GM18868 (cell line): Measurements from ENCODE around the gene ERP44.
"Not testable (repeated sequence)": the region's sequence is repeated elsewhere in the genome, so short reads cannot be mapped to it uniquely, and the experiment has no call there.

Experiments used
- ATAC-seq: cut with Tn5 transposase; IDR thresholded peaks from one replicate; pipeline ENCODE4 v1.9.1; 2021; ENCODE audit warnings: mild to moderate bottlenecking, moderate library complexity; ENCODE audit not compliant: unreplicated experiment

Gene ERP44

GRCh38 chr9:100098887-100099721, at the start of gene ERP44, which contains the start of gene INVS:
Gene ERP44 (minus strand): TSS chr9:100099000. CDS start chr9:100098840, 160 bp downstream.
Gene INVS (plus strand): TSS chr9:100099243. CDS start chr9:100104522, 5,279 bp downstream.
- ATAC-seq: peak; percentile 97

DNA sequence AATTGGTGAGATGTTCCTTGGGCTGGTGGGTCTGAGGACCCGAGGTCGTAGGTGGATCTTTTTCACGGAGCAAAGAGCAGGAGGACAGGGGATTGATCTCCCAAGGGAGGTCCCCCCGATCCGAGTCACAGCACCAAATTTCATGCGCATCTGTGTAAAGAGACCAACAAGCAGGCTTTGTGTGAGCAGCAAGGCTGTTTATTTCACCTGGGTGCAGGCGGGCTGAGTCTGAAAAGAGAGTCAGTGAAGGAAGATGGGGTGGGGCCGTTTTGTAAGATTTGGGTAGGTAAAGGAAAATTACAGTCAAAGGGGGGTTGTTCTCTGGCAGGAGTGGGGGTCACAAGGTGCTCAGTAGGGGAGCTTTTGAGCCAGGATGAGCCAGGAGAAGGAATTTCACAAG, 47.2 kb upstream of the ERP44 start:
- not testable (repeated sequence) for ATAC-seq

DNA sequence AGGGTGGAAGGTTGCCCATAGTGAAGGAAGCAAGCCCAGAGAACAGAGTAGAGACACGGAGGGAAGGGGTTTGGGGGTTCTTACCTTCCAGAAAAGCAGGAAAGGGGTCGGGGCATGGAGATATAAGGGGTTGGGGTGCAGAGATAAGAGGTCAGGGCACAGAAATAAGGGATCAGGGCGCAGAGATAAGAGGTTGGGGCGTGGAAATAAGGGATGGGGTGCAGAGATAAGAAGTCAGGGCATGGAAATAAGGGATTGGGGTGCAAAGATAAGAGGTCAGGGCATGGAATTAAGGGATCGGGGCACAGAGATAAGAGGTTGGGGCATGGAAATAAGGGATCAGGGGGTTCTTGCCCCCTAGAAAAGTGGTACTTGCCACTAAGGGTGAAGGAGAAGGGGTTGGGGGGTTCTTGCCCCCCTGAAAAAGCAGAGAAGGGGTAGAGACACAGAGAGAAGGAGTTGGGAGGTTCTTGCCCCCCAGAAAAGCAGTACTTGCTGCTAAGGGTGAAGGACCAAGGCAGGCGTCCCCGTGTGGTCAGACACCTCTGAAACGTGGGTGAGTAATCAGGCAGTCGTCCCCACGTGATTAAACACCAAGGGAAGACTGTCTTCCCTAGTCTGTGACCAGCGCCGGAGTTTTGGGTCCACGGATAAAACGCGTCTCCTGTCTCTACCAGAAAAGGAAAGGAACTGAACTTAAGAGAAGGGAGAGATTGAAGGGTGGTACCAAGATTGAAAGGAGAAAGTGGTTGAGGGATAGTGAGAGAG, 46.6 kb upstream of the ERP44 start:
- not testable (repeated sequence) for ATAC-seq

GRCh38 chr9:100141862-100142261, 43.1 kb upstream of the ERP44 start:
- ATAC-seq: not testable (repeated sequence)

- not testable (repeated sequence) for ATAC-seq
Observed at GRCh38 chr9:100140303-100140702, 41.5 kb upstream of the ERP44 start.

DNA sequence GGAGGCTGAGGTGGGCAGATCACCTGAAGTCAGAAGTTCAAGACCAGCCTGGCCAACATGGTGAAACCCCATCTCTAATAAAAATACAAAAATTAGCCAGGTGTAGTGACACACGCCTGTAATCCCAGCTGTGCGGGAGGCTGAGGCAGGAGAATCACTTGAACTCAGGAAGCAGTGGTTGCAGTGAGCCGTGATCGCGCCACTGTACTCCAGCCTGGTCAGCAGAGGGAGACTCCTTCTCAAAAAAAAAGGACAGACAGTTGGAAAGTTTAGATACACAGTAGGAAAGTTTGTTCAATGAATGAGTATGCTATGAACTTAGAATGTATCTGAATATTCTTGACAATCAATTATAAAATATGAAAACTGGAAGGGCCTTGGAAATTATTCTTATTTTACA, 38.0 kb upstream of the ERP44 start:
- not testable (repeated sequence) for ATAC-seq

GRCh38 chr9:100134731-100135130, 35.9 kb upstream of the ERP44 start:
- ATAC-seq: no peak

DNA sequence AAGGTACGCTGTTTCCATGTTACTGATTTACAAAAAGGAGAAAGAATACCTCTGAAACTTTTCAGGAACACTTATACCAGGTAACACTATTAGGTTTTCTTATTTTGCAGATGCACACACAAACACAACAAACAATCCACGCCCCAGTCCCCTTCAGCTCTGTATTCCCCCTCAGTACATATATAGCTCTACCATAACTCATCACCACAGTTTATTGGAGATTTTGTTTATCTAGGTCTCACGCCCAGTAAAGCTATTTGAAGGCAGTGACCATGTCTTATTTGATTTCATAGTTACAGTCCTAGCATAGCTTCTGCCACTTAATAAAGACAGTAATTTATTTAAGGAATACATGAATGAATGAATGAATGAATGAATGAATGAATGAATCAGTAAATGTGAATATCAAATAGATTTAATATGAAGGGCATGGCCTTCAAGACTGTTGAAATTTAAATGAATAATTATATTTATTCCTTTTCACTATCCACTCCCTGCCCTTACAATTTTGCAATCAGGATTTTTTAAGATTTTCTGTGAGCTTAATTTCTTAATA, 33.2 kb upstream of the ERP44 start:
- ATAC-seq: no peak

DNA sequence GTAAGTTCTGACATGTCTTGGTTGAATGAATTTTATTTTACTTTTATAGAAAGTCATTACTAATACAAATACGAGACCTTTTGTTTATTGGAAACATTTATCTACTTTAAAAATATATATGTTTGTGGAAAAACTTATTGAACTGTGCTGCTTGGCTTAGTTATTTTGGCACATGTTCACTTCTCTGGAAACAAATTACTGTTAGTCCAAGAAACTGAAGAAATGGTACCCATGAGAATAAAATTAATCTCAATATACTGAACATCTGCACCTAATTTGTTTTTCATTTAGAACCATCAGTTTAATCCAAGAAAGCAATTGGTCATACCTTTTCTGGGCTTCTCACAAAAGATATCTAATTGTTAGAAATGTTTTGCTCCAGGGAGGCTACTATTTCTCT, 32.4 kb upstream of the ERP44 start:
- no peak for ATAC-seq

DNA sequence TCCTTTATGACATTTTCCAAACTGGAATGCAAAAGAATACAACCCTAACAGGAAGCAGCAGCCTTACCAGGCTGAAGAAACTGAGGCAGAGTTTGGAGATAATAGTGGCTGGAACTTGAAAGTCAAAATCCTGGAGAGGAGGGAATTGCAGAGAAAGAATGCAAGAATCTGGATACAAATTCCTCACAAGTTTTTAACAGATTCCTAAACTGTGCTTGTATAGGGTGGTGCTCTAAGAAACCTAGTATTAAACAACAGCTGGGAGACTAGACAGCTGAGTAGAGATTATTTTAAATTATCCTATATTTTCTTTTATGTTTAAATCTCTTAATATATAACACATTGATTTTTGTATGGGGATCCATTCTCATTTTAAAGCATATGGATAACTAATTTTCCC, 31.0 kb upstream of the ERP44 start:
- ATAC-seq: no peak

DNA sequence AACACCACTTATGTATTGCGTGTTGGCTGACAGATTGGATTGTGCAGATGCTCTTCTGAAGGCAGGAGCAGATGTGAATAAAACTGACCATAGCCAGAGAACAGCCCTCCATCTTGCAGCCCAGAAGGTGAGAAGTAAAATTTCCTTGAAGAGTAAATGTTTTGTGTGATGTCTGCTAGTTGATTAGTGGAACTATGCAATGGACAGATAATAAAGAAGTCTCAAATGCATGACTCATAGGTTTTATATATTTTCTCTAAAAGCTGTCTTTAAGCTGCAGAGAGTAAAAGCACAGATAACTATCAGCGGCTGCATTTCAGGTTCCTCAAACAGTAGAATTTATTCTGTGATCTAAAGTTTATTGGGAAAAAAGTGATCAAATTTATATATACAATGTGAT, 27.6 kb upstream of the ERP44 start:
- ATAC-seq: no peak

DNA sequence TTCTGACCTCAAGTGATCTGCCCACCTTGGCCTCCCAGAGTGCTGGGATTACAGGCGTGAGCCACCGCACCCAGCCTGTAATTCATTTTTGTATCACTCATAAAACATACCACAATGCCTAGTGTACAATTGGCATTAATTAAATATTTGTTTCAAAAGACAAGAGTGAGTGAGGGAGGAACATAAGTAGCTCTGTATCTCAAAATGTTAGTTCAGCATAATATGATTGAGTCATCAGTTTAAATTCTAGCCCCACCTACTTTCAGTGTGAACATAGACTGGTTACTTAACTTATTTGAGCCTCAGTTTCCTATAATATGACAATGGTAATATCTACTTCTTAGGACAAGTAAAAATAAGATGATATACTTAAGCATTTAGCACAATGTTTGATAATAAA, 27.1 kb upstream of the ERP44 start:
- no peak for ATAC-seq

GRCh38 chr9:100125236-100125635, 26.4 kb upstream of the ERP44 start:
- ATAC-seq: no peak

DNA sequence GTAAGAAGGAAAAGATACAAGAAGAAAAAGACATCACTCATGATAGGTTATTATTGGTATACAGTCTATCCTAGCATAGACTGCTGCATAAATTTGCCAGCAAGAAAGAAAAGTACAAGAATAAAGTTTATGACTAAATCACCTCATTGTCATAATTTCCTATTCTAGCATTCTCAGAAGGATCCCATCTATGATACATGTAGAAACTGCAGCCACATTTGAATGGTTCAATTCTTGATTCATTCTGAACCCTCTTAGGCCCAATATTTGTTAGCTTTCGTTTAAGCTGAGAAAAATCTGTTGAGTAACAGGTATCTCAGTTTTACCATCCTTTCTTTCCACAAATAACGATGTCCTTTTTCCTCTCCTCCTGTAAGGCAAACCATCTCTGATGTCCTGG, 21.5 kb upstream of the ERP44 start:
- ATAC-seq: no peak

- no peak for ATAC-seq
Observed at GRCh38 chr9:100117316-100117715, 18.5 kb upstream of the ERP44 start.

- no peak for ATAC-seq
Observed at GRCh38 chr9:100112677-100113336, 14.0 kb upstream of the ERP44 start.

DNA sequence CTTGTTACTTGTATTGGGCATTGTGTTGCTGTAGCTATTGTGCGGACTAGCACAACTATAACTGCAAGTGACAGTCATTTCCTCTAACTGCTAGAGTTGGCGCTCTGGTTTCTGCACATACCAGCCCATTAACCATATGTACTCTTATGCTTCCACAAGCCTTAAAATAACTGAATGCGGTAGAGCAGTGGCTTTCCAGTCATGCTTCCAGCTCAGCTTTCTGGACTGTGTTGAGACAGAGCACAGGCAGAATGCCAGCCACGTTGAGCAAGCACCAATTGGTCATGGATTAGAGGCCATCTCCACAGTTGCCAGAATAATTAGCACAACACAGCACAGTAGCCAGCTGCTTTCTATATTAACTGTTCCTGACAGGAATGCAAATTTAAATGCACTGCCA, 12.4 kb upstream of the ERP44 start:
- ATAC-seq: no peak

GRCh38 chr9:100108559-100108958, 9.8 kb upstream of the ERP44 start:
- no peak for ATAC-seq

- no peak for ATAC-seq
Observed at GRCh38 chr9:100106616-100107015, 7.8 kb upstream of the ERP44 start.

DNA sequence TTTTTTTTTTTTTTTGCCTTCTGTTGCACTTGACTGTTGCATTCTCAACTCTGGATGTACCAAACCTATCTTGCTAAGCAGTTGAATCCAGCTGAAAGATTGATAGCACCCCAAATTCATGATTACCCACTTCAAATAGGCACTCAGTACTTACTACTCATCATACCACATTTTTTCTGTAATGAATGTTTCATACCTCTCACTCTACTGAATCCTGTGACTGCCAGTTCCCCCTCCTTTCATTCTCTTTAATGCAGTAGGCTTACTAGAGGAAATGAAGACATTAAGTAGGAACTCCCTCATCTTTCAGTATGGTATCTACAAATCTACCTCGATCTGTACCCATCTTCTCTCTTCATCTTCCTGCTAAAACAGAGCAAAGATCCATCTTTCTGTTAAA, 7.1 kb upstream of the ERP44 start:
- no peak for ATAC-seq

DNA sequence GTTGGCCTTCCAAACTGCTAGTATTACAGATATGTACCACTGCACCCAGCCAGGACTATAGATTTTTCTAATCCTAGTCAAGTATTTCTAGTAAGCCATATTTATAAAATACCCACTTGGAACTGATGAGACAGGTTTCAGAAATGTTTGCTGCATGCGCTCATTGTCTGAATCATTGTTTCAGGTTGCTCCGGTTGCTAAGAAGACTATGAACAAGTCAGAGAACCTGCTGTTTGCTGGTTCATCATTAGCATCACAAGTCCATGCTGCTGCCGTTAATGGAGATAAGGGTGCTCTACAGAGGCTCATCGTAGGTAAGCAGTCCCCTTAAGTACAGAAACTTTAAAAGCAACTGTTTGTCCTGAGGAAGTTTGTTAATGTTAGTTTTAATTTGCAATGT, 5.5 kb upstream of the ERP44 start:
- ATAC-seq: no peak
